Activated B cell treated with CpG ODN at 0.5 μM for 24 hours (primary cell): Measurements from ENCODE around the gene KBTBD3. TPM values are rescaled to one million over a fixed set of nuclear protein-coding genes. Genes with fewer than 3 reads are reported as not detected.

Source experiments
- ATAC-seq: fragments of 200-7000 bp; cut with Tn5 transposase; one replicate; pipeline ENCODE4 v1.10.0; 2021; ENCODE audit warnings: low read depth, mild to moderate bottlenecking, moderate library complexity
- CTCF ChIA-PET: fragments of 350-600 bp; sonication (Branson Sonifier 250); formaldehyde crosslinking; loops from one replicate; lab custom pipeline; 2021; ENCODE audit warnings: antibody characterized with exemption; lab: Charles Lee
- POLR2A ChIA-PET: fragments of 350-600 bp; sonication (Branson Sonifier 250); formaldehyde crosslinking; loops from one replicate; lab custom pipeline; 2021; ENCODE audit warnings: antibody characterized with exemption; lab: Charles Lee
- DNase-seq: peaks from one replicate; pipeline ENCODE4 v3.0.0; 2022
- H3K27ac Mint-ChIP-seq: one replicate; pipeline ENCODE4 v1.8.0; 2020; ENCODE audit warnings: mixed read lengths
- H3K27me3 Mint-ChIP-seq: one replicate; pipeline ENCODE4 v1.8.0; 2021; ENCODE audit warnings: mixed read lengths
- H3K36me3 Mint-ChIP-seq: one replicate; pipeline ENCODE4 v1.8.0; 2021; ENCODE audit warnings: low read depth, mixed read lengths
- H3K4me1 Mint-ChIP-seq: one replicate; pipeline ENCODE4 v1.8.0; 2021; ENCODE audit warnings: mixed read lengths
- H3K4me3 Mint-ChIP-seq: one replicate; pipeline ENCODE4 v1.8.0; 2020; ENCODE audit warnings: mild to moderate bottlenecking, mixed read lengths
- H3K9me3 Mint-ChIP-seq: one replicate; pipeline ENCODE4 v1.8.0; 2020; ENCODE audit warnings: mixed read lengths
- intact Hi-C: fragments of 100-400 bp; cut with micrococcal nuclease; formaldehyde crosslinking; loops from one replicate; pipeline ENCODE4 v1.15.1; 2024
- total RNA-seq: library from RNA; stranded (reverse); gene quantifications from 2 replicates; pipeline ENCODE4 v1.2.3, GENCODE V29; 2022
- TF ChIP-seq, protein P1 (sequence below): fragments of 200-600 bp; IDR thresholded peaks from one replicate; pipeline ENCODE4 v1.8.0; 2022; ENCODE audit warnings: antibody characterized with exemption, mild to moderate bottlenecking

KBTBD3 gene
- total RNA-seq, 1 donor from 2014 or later, result 7.7 TPM

DNA sequence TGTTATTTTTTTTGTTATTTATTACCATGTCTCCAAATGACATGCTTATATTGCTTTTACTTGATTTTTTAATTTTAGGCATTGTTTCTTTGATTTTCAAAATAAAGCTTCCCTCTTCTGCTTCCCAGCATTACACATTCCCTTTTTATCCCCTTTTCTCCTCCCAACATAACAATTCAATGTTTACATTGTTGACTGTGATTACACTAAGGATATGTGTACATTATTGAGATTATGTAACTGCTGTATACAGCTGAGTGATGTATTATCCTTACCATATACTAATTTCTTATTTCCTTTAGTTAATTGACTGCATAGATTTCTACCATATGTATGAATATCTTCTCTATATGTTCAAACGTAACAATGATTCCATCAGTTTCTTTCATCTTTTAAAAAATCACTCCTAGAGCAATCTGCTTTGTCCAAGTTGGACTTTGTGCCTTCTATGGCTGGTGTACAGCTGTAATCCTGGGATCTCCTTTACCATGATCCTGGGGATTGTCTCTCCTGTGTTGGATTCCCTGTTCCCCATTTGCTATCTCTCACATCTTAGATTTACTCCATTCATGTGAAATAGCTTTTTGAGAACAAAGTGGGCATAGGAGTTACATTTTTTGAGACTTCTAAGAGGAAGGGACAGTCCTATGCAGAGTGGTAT lies 21.9 kb upstream of the KBTBD3 start:
- H3K4me3 Mint-ChIP-seq, result no peak overlapping the region
- POLR2A ChIA-PET, result interaction anchor here (1.2 kb wide), 1 partner anchor 22 kb away, joined by 3 read pairs; the partner anchor contains the start of gene KBTBD3
- no peak for DNase-seq
- H3K9me3 Mint-ChIP-seq, result peaks cover 2% of the 10 kb centered on the region
- no peak overlapping the region for H3K27ac Mint-ChIP-seq
- H3K27me3 Mint-ChIP-seq, result no peaks in the 10 kb centered on the region
- peaks cover 44% of the 10 kb centered on the region for H3K36me3 Mint-ChIP-seq
- ATAC-seq, result no peak
- TF ChIP-seq, protein P1, sequence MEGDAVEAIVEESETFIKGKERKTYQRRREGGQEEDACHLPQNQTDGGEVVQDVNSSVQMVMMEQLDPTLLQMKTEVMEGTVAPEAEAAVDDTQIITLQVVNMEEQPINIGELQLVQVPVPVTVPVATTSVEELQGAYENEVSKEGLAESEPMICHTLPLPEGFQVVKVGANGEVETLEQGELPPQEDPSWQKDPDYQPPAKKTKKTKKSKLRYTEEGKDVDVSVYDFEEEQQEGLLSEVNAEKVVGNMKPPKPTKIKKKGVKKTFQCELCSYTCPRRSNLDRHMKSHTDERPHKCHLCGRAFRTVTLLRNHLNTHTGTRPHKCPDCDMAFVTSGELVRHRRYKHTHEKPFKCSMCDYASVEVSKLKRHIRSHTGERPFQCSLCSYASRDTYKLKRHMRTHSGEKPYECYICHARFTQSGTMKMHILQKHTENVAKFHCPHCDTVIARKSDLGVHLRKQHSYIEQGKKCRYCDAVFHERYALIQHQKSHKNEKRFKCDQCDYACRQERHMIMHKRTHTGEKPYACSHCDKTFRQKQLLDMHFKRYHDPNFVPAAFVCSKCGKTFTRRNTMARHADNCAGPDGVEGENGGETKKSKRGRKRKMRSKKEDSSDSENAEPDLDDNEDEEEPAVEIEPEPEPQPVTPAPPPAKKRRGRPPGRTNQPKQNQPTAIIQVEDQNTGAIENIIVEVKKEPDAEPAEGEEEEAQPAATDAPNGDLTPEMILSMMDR, result no peak
- no peaks in the 10 kb centered on the region for H3K4me1 Mint-ChIP-seq
- CTCF ChIA-PET, result no interaction called here
- intact Hi-C loops, result no loop called here

DNA sequence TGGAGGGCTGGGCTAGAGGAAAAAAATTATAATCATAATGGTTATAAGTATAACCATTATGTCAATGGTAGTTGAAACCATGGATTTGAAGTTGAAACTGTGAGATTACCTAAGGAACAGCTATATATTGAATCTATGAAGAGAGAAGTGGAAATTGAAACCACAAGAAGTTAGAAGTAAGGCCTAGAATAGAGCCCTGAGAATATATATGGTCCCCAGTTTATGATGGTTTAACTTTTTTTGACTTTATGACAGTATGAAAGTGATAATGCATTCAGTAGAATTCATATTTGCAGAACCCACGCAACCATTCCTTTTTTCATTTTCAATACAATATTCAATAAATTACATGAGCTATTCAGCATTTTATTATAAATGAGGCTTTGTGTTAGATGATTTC lies 15.3 kb upstream of the KBTBD3 start:
- ChIA-PET CTCF (no interaction called here), POLR2A (no interaction called here)
- Mint-ChIP-seq H3K4me1 (peaks cover 13% of the 10 kb centered on the region), H3K27ac (no peak overlapping the region), H3K9me3 (no peaks in the 10 kb centered on the region), H3K4me3 (no peak overlapping the region), H3K36me3 (peaks cover 73% of the 10 kb centered on the region), H3K27me3 (no peaks in the 10 kb centered on the region)
- intact Hi-C loops, result no loop called here
- ATAC-seq (no peak), DNase-seq (no peak)
- TF ChIP-seq, protein P1, result no peak

DNA sequence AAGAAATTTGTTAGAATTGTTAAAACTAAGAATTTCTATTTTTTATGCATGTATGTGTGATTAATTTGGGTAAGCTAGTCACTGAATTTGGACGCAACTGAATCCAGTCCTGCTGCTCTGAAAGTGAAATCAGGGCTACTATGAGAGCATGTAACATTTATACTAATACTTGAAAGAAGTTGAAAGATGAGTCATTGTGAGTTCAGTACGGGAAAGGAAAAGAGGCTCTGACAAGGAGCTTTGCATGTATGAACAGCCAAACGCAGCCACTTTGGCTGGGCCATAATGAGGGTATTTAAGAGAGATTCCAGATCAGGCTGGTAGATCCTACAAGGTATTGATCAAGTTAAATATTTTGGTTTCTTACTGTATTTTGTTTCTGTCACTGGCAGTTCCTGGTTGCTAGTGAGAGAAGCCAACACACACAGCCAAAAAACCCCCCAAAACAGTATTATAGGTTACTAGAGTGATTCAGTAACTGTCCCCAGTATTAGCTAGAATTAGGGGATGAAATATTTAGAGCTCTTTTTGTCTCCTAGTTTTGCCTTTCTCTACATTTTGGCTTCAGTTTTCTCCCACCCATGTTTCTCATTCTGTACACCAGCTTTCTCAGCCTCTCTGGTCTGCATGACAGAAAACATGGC lies 14.5 kb upstream of the KBTBD3 start:
- intact Hi-C loops, result no loop called here
- ATAC-seq (no peak), DNase-seq (no peak)
- ChIA-PET CTCF (no interaction called here), POLR2A (interaction anchor here (1.1 kb wide), 1 partner anchor 14 kb away, joined by 7 read pairs; the partner anchor contains the start of genes AASDHPPT and KBTBD3)
- no peak overlapping the region for H3K27ac Mint-ChIP-seq
- peaks cover 19% of the 10 kb centered on the region for H3K4me1 Mint-ChIP-seq
- no peaks in the 10 kb centered on the region for H3K9me3 Mint-ChIP-seq
- no peaks in the 10 kb centered on the region for H3K27me3 Mint-ChIP-seq
- TF ChIP-seq, protein P1, result no peak
- H3K36me3 Mint-ChIP-seq, result peaks cover 69% of the 10 kb centered on the region
- H3K4me3 Mint-ChIP-seq, result no peak overlapping the region

DNA sequence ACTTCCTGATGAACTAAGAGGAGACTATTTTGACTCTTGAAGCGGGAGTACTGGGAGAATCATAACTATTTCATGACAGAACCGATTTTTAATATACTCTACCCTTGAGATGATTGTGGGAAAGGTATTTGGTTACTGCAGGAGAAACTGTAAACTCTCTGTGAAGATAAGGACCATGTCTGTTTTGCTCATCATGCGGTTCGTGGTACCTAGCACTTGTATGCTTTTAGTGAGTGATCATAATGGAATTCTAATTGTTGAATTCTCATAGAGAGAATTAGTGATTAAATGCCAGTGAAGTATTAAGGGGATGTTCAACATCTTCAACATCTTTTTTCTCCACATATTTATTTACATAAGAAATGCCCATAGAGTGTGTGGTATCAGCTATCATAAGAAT lies 11.7 kb upstream of the KBTBD3 start:
- intact Hi-C loops, result loop anchor here (1.0 to 5.0 kb wide), 2 partner anchors 12 to 948 kb away; partner anchors contain the start of genes AASDHPPT and KBTBD3
- Mint-ChIP-seq H3K9me3 (no peaks in the 10 kb centered on the region), H3K4me1 (peaks cover 33% of the 10 kb centered on the region), H3K4me3 (no peak overlapping the region), H3K27ac (no peak overlapping the region), H3K27me3 (no peaks in the 10 kb centered on the region), H3K36me3 (peaks cover 68% of the 10 kb centered on the region)
- TF ChIP-seq, protein P1, result no peak
- DNase-seq (no peak), ATAC-seq (no peak)
- CTCF ChIA-PET, result no interaction called here
- POLR2A ChIA-PET, result no interaction called here

DNA sequence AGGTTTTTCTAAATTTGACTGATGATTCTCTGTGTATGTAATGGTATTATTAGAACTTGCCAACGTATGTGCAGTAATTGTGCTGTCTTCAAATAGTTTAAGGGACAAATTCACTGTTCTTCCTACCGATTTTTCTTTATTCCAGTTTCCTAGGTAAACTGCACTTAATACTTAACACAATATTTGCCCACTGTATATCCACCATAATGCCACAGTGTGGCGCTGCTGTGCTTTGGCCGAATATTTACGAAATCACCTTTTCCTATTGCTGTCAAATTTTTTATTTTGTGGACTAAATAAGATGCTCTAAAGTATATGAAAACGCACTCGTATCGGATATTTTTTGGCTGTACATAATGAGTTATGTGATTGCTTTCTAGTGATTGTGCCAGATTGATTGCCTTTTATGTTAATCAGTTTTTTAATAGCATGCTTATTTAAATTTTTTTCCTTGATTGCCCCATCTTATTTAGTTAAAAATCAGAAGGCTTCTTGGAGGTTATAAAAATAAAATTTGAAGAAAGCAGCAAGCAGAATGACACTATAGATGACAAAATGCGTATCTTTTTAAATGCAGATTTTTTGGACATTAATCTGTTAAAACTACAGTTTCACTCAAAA lies 10.8 kb upstream of the KBTBD3 start:
- Mint-ChIP-seq H3K27me3 (no peaks in the 10 kb centered on the region), H3K4me3 (no peak overlapping the region), H3K36me3 (peaks cover 68% of the 10 kb centered on the region), H3K4me1 (peaks cover 35% of the 10 kb centered on the region), H3K27ac (no peak overlapping the region), H3K9me3 (no peaks in the 10 kb centered on the region)
- DNase-seq (no peak), ATAC-seq (peak; percentile 57)
- TF ChIP-seq, protein P1, result no peak
- ChIA-PET POLR2A (no interaction called here), CTCF (interaction anchor here (0.8 kb wide), 1 partner anchor 9 kb away, joined by 3 read pairs; no protein-coding TSS in a partner anchor)
- intact Hi-C loops, result loop anchor here (1.0 to 5.0 kb wide), 2 partner anchors 11 to 949 kb away; partner anchors contain the start of genes AASDHPPT and KBTBD3
